ENCODE data around the gene C16orf54. TPM values are rescaled to one million over a fixed set of nuclear protein-coding genes. Genes with fewer than 3 reads are reported as not detected.
"Not testable (repeated sequence)": the region's sequence is repeated elsewhere in the genome, so short reads cannot be mapped to it uniquely, and the experiment has no call there.

The C16orf54 gene
- total and polyA plus RNA-seq, 2 donors from 2014 or later, result 0.39 to 4.9 TPM

- FAIRE-seq (no peak), DNase-seq (peak in 1 of 5 donors; percentile 12)
- Histone ChIP-seq H3K4me1 (ENCODE audit: control insufficient read depth in 2 of 3, insufficient read depth in 2 of 3, low read depth in 1 of 3, low read length in 3 of 3) (peaks cover 0 to 11% (median 0%) of the 10 kb centered on the region in 3 donors), H3K27me3 (ENCODE audit: control insufficient read depth, insufficient read depth, low read length) (no peaks in the 10 kb centered on the region), H3K36me3 (ENCODE audit: control insufficient read depth in 2 of 3, insufficient read depth in 3 of 3, low read length in 3 of 3) (no peaks in the 10 kb centered on the region), H3K9me3 (ENCODE audit: control insufficient read depth in 2 of 3, insufficient read depth in 1 of 3, low read length in 3 of 3) (no peaks in the 10 kb centered on the region), H3K4me3 (ENCODE audit: low read length in 3 of 3) (no peak overlapping the region), H3K27ac (ENCODE audit: low read depth in 2 of 2, low read length in 2 of 2) (no peak overlapping the region), H3K9ac (ENCODE audit: low read length in 3 of 3) (no peak overlapping the region)
- no peak for TF ChIP-seq CTCF (IDR thresholded peaks at IDR 0.05; ENCODE audit: borderline replicate concordance, extremely low read depth, insufficient read depth)
- intact Hi-C loops (cut with DNase I), result no loop called here
Observed at GRCh38 chr16:29708917-29709600, 36.7 kb downstream of the C16orf54 start.

GRCh38 chr16:29707160-29707559, 38.6 kb downstream of the C16orf54 start:
- intact Hi-C loops (cut with DNase I); H3K36me3 ChIP-seq (ENCODE audit: control insufficient read depth in 2 of 3, insufficient read depth in 3 of 3, low read length in 3 of 3); H3K27ac ChIP-seq (ENCODE audit: low read depth in 2 of 2, low read length in 2 of 2); DNase-seq; H3K27me3 ChIP-seq (ENCODE audit: control insufficient read depth, insufficient read depth, low read length); H3K9ac ChIP-seq (ENCODE audit: low read length in 3 of 3); H3K4me3 ChIP-seq (ENCODE audit: low read length in 3 of 3); FAIRE-seq; H3K9me3 ChIP-seq (ENCODE audit: control insufficient read depth in 2 of 3, insufficient read depth in 1 of 3, low read length in 3 of 3): not testable (repeated sequence)
- peaks cover 0 to 11% (median 0%) of the 10 kb centered on the region in 3 donors for H3K4me1 ChIP-seq (ENCODE audit: control insufficient read depth in 2 of 3, insufficient read depth in 2 of 3, low read depth in 1 of 3, low read length in 3 of 3)

DNA sequence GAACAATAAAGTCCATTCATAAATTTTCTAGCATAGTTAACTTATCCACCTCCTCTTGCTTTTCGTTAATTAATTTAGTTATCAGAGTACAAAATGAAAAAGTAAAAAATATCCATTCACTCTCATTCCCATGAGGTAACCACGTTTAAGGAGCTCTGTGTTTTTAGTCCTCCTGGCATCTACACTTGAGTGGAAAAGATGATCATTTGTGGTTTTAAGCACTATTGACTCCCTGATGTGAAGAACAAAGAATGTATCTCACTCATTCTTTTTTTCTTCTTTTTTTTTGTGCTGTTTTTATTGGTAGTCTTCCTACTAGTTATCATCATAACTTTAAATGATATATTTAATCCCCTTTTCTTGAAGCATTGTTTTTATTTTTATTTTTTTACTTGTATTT, 40.8 kb downstream of the C16orf54 start:
- no peak overlapping the region for H3K27ac ChIP-seq (ENCODE audit: low read depth in 2 of 2, low read length in 2 of 2)
- DNase-seq (no peak), FAIRE-seq (no peak)
- H3K9ac ChIP-seq (ENCODE audit: low read length in 3 of 3), result no peak overlapping the region
- no peaks in the 10 kb centered on the region for H3K9me3 ChIP-seq (ENCODE audit: control insufficient read depth in 2 of 3, insufficient read depth in 1 of 3, low read length in 3 of 3)
- H3K4me1 ChIP-seq (ENCODE audit: control insufficient read depth in 2 of 3, insufficient read depth in 2 of 3, low read depth in 1 of 3, low read length in 3 of 3), result peaks cover 0 to 5% (median 2%) of the 10 kb centered on the region in 3 donors
- no peak overlapping the region for H3K4me3 ChIP-seq (ENCODE audit: low read length in 3 of 3)
- no peaks in the 10 kb centered on the region for H3K36me3 ChIP-seq (ENCODE audit: control insufficient read depth in 2 of 3, insufficient read depth in 3 of 3, low read length in 3 of 3)
- intact Hi-C loops (cut with DNase I), result no loop called here
- TF ChIP-seq CTCF (IDR thresholded peaks at IDR 0.05; ENCODE audit: borderline replicate concordance, extremely low read depth, insufficient read depth), result no peak
- H3K27me3 ChIP-seq (ENCODE audit: control insufficient read depth, insufficient read depth, low read length), result no peaks in the 10 kb centered on the region

DNA sequence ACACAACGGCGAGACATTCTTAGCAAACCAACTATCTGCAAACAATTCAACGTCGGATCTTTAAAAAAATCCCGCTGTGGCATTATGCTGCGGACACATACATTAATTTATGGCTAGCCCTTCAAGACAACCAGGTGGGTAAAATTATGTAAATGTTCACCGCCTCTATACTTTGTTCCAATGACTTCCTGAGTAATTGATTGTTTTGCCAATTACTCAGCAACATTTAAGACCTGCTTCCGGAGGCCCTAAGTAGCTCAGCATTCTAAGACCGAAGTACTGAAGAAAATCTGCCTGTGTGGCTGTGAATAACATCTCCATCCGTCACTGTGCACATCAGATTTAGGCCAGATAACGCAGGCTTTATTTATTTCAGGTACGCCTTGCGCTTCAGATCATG, 43.5 kb downstream of the C16orf54 start:
- intact Hi-C loops (cut with DNase I), result no loop called here
- no peak for TF ChIP-seq CTCF (IDR thresholded peaks at IDR 0.05; ENCODE audit: borderline replicate concordance, extremely low read depth, insufficient read depth)
- Histone ChIP-seq H3K4me1 (ENCODE audit: control insufficient read depth in 2 of 3, insufficient read depth in 2 of 3, low read depth in 1 of 3, low read length in 3 of 3) (peaks cover 0 to 2% (median 0%) of the 10 kb centered on the region in 3 donors), H3K4me3 (ENCODE audit: low read length in 3 of 3) (no peak overlapping the region), H3K36me3 (ENCODE audit: control insufficient read depth in 2 of 3, insufficient read depth in 3 of 3, low read length in 3 of 3) (peaks cover 0 to 2% (median 0%) of the 10 kb centered on the region in 3 donors), H3K27ac (ENCODE audit: low read depth in 2 of 2, low read length in 2 of 2) (no peak overlapping the region), H3K9me3 (ENCODE audit: control insufficient read depth in 2 of 3, insufficient read depth in 1 of 3, low read length in 3 of 3) (no peaks in the 10 kb centered on the region), H3K27me3 (ENCODE audit: control insufficient read depth, insufficient read depth, low read length) (no peaks in the 10 kb centered on the region), H3K9ac (ENCODE audit: low read length in 3 of 3) (no peak overlapping the region)
- FAIRE-seq (no peak), DNase-seq (peak in 2 of 5 donors; percentile 48 to 68)

All from kidney (tissue), 14 donors.